ENCODE results near the gene PLD1. TPM values are rescaled to one million over a fixed set of nuclear protein-coding genes. Genes with fewer than 3 reads are reported as not detected.
"Not testable (repeated sequence)": the region's sequence is repeated elsewhere in the genome, so short reads cannot be mapped to it uniquely, and the experiment has no call there.

The PLD1 gene, protein sequence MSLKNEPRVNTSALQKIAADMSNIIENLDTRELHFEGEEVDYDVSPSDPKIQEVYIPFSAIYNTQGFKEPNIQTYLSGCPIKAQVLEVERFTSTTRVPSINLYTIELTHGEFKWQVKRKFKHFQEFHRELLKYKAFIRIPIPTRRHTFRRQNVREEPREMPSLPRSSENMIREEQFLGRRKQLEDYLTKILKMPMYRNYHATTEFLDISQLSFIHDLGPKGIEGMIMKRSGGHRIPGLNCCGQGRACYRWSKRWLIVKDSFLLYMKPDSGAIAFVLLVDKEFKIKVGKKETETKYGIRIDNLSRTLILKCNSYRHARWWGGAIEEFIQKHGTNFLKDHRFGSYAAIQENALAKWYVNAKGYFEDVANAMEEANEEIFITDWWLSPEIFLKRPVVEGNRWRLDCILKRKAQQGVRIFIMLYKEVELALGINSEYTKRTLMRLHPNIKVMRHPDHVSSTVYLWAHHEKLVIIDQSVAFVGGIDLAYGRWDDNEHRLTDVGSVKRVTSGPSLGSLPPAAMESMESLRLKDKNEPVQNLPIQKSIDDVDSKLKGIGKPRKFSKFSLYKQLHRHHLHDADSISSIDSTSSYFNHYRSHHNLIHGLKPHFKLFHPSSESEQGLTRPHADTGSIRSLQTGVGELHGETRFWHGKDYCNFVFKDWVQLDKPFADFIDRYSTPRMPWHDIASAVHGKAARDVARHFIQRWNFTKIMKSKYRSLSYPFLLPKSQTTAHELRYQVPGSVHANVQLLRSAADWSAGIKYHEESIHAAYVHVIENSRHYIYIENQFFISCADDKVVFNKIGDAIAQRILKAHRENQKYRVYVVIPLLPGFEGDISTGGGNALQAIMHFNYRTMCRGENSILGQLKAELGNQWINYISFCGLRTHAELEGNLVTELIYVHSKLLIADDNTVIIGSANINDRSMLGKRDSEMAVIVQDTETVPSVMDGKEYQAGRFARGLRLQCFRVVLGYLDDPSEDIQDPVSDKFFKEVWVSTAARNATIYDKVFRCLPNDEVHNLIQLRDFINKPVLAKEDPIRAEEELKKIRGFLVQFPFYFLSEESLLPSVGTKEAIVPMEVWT
- total RNA-seq = 4.1 TPM

- DNase-seq (ENCODE audit: low spot score in 2 of 2) (peak; percentile 72 to 77), FAIRE-seq (no peak)
Observed at GRCh38 chr3:171809861-171810628, at the start of gene PLD1. Gene PLD1, minus strand, starts transcription at chr3:171810483. Its CDS starts 72,432 bp downstream, at chr3:171738051.

DNA sequence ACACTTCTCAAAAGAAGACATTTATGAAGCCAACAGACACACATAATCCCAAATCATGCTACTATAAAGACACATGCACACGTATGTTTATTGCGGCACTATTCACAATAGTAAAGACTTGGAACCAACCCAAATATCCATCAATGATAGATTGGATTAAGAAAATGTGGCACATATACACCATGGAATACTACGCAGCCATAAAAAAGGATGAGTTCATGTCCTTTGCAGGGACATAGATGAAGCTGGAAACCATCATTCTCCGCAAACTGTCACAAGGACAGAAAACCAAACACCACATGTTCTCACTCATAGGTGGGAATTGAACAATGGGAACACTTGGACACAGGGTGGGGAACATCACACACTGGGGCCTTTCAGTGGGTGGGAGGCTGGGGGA lies 48.5 kb upstream of the PLD1 start:
- DNase-seq (ENCODE audit: low spot score in 2 of 2); FAIRE-seq: not testable (repeated sequence)

GRCh38 chr3:171854649-171855305 lies 44.5 kb upstream of the PLD1 start:
- FAIRE-seq (no peak), DNase-seq (ENCODE audit: low spot score in 2 of 2) (no peak)

DNA sequence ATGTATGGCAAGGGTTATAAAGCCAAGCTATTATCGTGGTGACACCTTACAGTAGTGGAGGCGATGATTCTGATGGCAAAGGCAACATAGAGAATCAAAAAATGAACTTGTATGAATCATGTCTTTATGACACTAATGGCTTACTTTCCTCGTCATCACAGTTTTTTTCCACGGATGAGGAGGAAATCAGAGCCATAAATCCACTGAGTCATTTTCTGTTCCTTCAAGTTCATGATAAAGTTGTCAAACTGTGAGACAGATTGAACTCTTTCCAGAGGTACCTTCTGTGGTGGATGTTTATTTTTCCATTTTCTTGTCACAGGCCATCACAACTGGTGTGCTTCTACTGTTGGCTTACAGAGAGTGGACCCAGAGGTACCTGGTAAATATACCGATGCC lies 41.4 kb upstream of the PLD1 start:
- FAIRE-seq (no peak), DNase-seq (ENCODE audit: low spot score in 2 of 2) (no peak)

GRCh38 chr3:171850960-171851659 lies 40.8 kb upstream of the PLD1 start:
- FAIRE-seq = no peak
- DNase-seq (ENCODE audit: low spot score in 2 of 2) = no peak

GRCh38 chr3:171850320-171850959 lies 40.2 kb upstream of the PLD1 start:
- no peak for FAIRE-seq
- DNase-seq (ENCODE audit: low spot score in 2 of 2) = no peak

DNA sequence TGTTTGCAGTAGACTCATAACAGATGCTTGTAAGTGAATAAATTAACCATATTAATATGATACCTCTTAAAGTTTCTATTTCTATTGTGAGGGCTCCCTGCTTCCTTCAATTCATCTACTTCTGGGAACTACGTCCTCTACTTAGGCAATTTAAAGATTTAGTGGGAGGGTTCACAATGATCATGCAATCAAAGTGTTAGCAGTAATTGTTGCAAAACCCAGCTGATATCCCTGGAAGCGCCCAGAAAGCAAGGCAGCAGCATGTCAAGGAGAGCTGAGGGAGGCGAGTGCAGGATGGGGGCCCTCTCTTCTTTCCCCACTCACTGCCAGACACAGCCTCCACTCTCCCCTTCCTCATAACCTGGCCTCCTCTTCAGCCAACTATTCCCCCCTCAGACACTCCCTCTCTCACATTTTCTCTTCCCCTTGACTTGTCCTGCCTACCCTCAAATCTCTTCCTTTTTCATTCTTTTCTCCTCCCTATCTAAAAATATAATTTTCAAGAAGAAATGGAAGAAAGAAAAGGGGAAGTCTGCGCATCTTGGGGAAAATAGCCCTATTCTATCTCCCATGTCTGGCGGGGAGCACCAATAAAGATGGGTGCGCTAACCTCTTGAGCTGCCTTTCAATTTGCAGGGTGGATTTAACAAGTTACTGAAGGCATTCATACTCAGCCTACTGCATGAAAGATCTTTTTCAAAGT lies 39.5 kb upstream of the PLD1 start:
- DNase-seq (ENCODE audit: low spot score in 2 of 2) (no peak), FAIRE-seq (no peak)

GRCh38 chr3:171847595-171848259 lies 37.4 kb upstream of the PLD1 start:
- no peak for FAIRE-seq

GRCh38 chr3:171847133-171847532 lies 36.9 kb upstream of the PLD1 start:
- FAIRE-seq (no peak), DNase-seq (ENCODE audit: low spot score in 2 of 2) (no peak)

More at GRCh38 chr3:171847595-171848259, 37.4 kb upstream of the PLD1 start:
- no peak for DNase-seq (ENCODE audit: low spot score in 2 of 2)

DNA sequence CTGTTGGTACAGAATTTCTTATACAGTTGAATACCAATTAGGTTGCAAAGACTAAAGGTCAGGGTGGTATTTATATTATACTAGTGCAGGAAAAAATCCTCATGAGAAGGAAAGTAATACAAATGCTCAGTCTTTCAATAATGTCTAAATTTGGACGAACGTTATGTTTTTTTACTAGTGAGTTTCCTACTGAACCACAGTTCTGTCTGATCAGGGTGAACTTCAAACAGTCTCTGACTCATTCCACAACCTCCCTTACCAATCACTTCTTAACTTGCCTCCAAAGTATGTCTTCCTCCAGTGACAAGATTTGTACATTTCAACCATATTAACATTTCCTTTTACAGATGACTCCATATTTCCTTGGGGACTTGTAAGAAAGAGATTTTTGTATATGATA lies 36.3 kb upstream of the PLD1 start:
- no peak for DNase-seq (ENCODE audit: low spot score in 2 of 2)
- no peak for FAIRE-seq

GRCh38 chr3:171845481-171846284 lies 35.4 kb upstream of the PLD1 start:
- DNase-seq (ENCODE audit: low spot score in 2 of 2) (no peak), FAIRE-seq (no peak)

DNA sequence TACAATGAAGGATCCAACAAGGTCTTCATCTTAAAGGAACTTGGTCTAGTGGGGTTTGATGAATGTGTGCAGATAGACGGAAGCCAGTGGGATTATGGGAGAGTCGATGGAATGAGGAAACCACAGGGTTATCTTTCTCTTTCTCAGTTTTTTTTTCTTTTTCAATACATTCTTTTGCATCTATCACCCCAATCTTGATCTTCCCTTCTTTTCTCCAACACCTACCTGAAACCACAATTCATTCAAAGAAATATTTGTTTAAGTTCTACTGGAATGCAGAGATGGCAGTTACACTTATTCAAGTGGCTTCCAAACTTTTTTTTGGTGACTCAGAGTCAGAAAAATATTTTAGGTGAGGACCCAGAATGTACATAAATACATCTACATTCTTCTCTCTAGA lies 34.6 kb upstream of the PLD1 start:
- FAIRE-seq = no peak

DNA sequence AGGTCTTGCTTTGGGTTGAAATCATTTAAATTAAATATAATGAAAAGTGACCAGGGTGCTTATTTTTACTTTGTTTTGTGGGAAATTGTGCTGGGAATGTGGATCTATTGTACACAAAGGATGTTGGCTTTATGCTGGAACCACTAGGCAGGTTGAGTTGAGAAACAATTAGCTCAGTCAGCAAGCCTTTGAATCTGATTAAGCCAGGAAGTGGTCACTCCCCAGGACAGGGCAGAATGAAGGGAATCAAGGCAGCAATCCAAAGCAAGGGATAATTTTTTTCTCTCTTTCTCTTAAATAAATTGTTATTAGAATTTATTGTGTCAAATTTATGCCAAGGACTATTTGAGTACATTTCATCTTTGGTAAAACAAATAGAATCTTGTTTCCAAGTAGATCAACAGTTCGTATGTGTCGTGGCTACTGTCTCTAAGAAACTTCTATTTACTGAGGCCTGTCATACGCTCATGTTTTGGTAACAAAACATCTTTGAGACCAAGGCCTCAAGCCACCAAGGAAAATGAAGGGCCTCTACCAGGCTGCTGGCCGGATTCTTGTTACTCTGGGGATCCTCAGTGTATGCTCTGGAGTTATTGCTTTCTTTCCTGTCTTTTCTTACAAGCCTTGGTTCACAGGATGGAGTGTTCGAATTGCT lies 32.7 kb upstream of the PLD1 start, which contains the start of gene TMEM212:
Gene TMEM212, plus strand, starts transcription at position 486 of the 655 bp plus-strand sequence. Its CDS starts 35 bp downstream, at position 521.
- FAIRE-seq (no peak), DNase-seq (ENCODE audit: low spot score in 2 of 2) (no peak)

More for the DNA sequence above, 34.6 kb upstream of the PLD1 start:
- DNase-seq (ENCODE audit: low spot score in 2 of 2) = no peak

DNA sequence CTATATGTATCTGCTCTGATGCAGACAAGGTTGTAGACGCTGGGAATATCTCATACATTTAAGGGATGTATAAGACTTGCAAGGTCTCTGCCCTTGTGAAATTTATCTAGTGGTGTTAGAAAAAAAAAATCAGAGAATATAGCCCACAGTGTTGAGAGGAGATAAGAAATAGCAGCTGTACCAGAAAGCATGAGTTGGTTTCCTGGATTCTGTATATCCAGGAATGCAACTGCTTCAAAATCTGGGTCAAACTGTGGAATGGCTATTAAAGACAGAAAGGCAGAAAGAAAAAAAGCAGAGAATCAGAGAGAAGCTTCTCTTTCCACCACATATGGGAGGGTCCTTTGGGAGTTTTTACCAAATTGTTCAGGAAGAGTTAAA lies 31.3 kb upstream of the PLD1 start:
- DNase-seq (ENCODE audit: low spot score in 2 of 2) = no peak
- FAIRE-seq = no peak

- FAIRE-seq = no peak
- no peak for DNase-seq (ENCODE audit: low spot score in 2 of 2)
Observed at GRCh38 chr3:171840811-171841619, 30.7 kb upstream of the PLD1 start.
